NCI-H146 treated with DMSO at 0.1 percent for 48 hours (cell line): ENCODE data around the gene TMEM150A.
"Not testable (repeated sequence)": the region's sequence is repeated elsewhere in the genome, so short reads cannot be mapped to it uniquely, and the experiment has no call there.

ENCODE experiments used
- DNase-seq: peaks from one replicate; lab custom pipeline; 2025; ENCODE audit not compliant: unreplicated experiment; lab: John Stamatoyannopoulos, UW

TMEM150A gene

DNA sequence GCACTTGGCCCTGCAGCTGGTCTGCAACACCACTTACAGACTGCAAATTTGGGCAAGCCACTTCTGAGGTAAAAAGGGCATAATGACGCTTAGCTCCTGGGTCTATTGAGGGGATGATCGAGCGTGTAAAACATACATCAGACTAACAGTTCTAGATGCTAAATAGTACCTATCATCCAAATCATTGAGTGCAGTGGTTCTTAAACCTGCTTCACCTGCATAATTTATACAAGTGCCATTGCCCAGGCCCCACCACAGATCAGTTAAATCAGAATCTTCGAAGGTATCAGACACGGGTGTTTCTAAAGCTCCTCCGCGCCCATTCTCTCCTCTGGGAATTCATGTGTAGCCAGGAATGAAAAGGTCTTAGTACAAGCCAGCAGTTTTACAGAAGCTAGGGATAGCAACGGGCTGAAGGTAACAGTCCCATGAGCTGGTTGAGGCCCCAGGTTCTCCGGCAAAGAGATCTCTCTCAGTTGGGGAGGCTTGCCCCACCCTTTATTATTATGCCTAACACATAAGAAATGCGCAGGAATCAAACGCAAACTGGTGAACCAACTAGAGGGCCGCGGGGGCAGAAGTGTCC lies 7.7 kb downstream of the TMEM150A start:
- no peak for DNase-seq

DNA sequence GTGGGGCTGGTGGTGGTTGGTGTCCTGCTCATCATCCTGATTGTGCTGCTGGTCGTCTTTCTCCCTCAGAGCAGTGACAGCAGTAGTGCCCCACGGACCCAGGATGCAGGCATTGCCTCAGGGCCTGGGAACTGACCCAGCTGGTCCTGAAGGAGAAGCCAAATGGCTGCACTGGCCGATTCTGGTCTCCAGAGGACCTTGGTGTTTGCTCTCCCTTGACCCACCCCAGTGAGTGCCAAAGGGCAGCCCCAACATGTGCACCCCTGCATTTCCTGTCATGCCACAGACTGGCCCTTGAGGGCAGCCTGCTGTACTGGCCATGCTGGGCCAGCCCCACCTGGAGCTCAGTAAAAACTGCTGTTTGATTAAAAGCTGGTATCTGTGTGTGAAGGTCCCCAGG lies 9.5 kb downstream of the TMEM150A start:
- no peak for DNase-seq

DNA sequence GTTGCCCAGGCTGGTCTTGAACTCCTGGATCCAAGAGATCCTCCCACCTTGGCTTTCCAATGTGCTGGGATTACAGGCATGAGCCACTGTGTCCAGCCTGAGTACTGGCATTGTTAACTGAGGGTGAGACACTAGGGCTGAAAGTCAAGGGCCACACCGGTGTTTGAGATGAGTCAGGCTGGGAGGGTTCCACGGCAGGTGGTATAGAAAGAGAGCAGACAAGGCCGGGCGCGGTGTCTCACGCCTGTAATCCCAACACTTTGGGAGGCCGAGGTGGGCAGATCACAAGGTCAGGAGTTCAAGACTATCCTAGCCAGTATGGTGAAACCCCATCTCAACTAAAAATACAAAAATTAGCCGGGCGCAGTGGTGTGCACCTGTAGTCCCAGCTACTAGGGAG lies 10.2 kb downstream of the TMEM150A start:
- not testable (repeated sequence) for DNase-seq

DNA sequence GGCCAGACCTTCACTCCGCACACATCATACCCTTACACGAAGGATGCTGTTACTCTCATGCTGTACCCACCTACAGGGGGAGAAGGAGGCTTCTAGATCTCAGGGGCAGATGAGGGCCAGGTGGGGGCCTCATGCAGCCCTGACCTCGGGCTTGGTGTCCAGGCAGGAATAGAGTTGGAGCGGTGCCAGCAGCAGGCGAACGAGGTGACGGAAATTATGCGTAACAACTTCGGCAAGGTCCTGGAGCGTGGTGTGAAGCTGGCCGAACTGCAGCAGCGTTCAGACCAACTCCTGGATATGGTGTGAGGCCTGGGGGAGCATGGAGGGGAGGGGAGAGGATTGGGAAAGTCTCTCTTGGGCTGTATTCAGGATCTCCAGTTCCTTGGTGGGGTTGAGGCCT lies 10.9 kb downstream of the TMEM150A start:
- no peak for DNase-seq

DNA sequence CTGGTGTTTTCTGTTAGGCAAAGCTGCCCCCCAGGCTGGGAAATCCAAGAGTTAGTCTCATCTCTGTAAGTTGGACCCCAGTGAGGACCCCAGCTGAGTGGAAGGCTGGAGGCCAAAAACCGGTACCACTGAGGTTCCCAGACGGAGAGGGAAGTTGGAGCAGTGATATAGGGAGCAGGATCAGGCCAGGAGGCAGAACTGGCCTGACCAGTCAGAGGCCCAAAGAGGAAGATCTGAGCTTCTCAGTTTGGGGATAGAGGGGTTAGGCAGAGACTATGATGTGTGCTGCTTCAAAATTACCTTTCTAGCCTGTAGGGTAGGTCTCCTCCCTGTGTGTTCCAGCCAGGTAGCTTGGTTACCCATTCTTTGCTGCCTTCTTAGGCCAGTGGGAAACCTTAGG lies 11.5 kb downstream of the TMEM150A start:
- DNase-seq = no peak

DNA sequence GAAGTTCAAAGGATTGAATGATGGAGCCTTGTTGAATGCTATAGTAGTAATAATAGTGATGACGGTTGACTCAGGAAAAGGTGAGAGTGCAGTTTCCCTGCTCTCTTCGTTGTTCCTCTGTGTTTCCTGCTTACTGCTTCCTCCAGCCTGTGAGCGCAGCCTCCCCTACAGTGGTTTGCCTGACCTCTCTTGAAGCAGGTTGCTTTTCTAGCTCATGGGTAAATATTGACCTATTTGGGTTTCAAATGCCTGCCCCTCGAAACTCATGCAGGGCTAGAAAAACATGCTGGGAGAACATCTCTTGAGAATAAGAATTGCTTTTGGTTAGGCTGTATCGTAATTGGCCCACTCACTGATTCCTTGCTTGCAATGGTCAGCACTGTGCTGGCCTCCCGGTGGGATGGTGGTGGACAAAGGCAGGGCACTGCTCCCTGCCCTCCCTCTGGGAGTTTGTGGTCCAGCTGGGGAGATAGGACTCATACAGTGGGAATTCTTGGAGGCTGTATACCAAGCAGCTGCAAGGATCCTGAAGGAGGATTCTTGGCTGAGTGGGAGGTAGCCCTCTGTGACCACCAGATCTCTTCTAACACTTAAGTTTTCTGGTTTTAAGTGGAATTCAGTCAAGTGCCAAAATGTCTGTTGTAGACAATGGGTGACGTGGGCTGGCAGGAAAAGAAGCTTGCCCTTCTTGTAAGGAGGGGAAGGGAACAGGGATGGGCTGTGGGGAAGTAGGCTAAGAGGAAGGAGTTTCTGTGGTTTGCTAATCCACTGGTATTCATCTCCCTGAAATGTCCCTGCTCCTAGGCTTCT lies 12.3 kb downstream of the TMEM150A start:
- peak; percentile 57 for DNase-seq

DNA sequence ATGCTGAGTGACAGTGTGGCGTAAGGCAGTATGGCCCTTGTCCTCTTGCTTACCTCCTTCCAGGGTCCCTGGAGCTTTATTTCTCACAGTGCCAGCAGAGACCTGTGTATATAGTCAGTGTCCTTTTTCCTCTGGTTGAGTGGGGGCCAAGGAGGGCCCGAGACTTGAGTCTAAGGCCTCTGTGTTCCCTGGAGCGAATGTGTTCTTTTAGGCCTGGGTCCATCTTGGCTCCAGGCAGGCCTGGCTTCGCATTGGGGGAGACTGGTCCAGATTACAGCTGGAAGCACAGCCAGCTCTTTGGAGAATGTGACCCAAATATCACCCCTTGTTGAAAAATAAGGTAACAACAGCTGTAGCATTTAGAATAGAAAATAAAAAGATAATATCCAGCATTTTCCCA lies 13.3 kb downstream of the TMEM150A start:
- DNase-seq = no peak

DNA sequence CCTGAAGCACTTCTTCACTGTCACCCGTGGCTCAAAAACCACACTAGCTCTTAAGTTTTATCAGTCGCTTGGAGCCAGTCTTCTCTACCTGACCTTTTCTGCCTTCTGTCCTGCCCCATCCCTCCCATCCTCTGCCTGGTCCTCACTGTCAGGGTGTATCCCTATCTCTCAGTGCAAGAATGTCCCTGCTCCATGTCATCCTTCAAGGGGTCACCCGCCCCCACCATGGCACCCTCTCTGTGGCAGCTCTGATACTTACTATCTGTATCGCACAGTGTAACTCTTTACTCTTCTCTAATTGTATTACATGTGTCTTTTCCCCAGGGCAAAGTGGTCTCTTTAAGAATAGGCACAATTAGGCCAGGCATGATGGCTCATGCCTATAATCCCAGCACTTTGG lies 13.9 kb downstream of the TMEM150A start:
- DNase-seq = no peak

DNA sequence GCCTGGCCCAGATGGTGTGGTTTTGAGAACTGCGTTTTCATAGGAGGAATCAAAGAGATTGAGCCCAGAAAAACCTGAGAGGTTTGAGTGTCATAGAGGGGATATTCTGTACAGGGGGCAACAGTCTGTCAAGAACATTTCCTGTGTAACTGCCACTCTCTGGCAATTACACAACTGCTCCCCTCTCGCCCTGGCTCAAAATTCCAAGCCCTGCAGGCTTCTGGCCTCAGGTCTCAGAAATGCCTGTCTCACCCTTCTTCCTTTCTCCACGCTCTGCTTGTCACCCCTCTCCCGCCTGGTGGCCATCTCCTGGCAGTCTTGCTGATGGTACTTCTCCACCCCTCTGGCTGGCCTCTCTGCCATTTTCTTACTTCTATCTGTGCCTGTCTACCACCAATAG lies 14.3 kb downstream of the TMEM150A start:
- DNase-seq = no peak

DNA sequence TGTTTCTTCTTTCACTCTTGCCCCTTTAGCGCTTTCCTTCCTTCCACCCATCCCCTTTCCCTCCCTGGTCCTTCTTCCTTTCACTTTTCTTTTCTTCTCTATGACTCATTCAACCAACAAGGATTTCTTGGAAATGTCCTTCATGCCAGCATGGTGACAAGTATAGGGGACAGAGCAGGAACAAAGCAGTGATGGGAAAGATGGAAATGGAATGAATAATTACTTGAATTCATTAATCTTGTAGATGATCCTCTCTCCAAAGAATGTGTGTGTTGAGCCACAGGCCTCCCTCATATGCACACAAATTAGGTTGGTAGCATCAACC lies 16.8 kb downstream of the TMEM150A start:
- no peak for DNase-seq

DNA sequence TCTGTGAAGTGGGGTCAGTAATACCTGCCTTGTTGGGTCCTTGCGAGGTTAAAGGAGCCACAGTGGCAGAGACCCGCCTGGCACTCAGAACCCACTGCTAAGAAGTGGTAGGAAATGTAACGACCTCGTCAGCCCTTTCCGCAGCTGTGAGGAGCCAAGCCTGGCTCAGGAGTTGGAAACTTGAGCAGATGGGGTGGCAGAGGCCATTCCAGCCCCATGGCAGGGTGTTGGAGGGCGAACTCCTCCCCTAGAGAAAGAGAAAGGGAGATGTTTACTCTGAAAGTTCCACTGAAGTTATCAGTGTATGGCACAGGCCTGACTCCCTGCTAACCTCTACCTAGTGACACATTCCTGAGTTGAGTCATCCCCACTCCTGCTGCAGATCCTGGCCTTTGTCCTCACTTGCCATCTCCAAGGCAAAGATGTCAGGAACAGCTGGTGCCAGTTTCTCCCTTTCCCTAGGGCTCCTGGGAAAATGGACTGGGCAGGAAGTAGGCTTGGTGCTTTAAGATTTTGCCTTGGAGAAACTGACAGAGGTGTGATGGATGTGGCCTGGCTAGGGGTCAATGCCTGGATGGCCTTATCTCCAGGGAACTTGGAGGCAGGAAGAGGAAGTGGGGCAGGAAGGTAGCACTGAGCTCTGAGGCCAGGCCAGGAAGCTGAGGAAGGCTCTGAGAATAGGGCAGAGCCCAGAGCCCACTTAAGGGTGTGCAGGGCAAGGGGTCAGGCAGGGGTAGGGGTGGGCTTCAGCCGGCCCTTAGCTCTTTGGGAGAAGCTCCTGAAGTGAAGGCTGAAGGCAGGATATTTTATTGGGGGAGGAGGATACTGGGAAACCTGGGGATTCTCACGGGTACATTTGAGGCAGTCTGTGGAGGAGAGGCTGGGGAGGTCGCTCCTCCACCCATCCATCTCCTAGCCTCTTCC lies 17.4 kb downstream of the TMEM150A start:
- DNase-seq = no peak

DNA sequence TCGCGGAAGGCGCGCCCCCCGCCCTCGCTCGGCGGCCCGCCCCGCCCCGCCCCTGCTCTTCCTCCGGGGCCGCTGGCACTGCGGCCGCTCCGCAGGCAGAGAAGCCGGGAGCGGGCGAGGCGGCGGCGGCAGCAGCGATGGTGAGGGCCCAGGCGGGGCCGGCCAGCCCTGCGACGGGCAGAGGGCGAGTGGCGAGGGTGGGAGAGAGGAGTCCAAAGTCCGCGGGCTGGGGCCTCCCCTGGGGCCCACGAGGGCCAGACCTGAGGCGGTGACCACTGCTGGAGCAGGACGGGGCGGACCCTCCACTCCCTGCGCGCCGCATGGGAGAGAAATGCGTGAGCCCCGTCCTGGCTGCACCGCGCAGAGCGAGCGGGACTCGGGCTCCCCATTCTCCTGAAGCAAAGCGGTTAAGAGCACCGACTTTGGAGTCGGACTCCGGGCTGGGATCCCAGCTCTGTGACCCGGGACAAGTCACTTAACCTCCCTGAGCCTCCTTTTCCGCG lies 18.1 kb downstream of the TMEM150A start, which contains the start of gene VAMP5:
Gene VAMP5, plus strand, starts transcription at position 78 of the 503 bp plus-strand sequence. Its CDS starts 60 bp downstream, at position 138.
- DNase-seq = no peak

DNA sequence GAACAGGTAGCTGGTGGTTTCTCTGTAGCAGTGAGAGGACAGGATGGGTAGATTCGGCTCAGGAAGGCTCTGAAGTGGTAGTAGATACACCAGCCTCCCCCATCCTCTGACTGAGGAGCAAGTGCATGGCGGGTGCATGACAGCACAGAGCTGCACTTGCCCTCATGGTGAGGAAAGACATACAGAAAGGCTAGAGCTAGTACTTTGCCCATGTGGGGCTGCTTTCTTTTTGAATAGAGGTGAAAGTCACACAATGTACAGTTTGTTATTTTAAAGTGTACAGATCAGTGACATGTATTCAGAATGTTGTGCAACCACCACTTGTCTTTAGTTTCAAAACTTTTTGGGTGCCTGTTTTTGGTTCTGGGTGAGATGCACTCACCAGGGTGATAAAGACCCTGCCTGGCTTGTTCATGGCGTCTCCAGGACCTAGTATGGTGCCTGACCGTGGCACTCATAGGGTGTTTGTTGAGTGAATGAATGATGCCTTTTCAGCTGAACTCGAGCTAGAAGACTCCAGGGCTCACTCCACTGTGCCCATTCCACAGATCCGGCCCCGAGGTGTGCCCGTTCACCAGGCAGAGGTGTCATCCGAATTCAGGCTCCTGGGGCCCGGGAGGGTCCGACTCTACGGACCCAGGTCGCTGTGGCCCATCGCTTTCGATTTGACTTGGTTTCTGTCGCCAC lies 18.7 kb downstream of the TMEM150A start:
- no peak for DNase-seq

DNA sequence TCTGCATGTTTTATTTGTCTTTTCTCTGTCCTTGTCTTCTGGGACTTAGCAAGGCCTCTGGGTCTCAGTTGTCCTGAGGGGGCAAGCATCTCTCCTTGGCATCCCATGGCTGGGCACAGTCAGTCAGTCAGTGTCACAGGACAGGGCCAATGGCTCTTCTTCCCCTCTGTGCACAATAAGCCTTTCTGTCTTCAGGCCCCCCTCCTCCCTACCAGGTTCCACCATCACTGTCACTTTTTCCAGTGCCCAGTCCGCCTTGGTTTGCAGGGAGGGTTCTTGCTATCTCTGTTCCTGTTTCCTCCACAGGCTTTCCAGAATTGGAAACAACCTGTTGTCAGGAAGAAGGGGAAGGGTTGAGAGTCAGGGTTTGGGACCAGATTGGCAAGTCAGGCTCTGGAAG lies 20.0 kb downstream of the TMEM150A start:
- DNase-seq = no peak

DNA sequence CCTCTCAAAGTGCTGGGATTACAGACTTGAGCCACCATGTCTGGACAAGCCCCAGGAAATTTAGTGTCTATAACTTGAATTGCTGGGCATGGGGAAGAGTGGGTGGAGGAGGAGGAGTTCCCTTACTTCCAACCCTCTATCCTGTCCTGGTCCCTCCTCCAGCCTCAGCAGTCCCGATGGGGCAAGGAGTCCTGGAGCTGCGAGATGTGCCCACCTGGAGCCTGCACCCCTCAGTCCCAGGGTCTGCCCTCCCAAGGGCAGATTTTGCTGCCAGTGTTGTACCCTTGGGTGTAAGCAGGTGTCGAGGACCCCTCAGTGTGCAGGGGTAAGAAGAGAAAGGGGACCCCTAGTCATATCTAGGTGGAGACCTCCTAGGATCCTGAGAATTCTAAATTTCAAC lies 22.3 kb downstream of the TMEM150A start:
- no peak for DNase-seq

DNA sequence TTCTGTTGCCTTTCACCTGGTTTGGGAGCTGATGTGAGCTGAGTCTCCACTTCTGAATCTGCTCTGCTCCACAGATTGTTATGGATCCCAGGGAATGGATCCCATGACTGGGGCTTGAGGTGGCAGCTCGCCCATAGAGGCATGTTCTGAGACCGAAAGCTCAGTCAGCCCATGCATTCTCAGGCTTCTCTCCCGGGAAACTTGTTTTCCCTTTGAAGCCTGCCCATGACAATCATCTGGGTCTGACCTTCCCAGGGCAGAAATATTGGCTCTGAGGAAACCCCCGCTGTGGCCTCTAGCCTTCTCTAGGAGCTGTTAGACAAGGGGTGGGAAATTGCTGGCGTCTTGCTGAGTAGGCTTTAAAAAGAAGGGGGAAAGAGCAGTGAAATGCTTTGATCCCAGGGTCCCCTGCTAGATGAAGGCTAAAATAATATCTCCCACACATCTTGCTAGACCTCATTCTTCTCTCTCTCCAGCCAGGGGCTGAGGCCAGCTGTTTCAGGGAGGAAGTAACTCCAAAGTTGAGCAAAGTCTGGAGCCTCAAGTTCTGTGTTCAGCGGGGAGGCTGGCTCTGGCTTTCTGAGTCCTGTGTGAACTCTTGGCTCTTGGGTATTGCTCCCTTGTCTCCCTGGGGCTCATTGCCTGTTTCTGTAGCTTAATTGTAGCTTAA lies 23.1 kb downstream of the TMEM150A start:
- DNase-seq = no peak

DNA sequence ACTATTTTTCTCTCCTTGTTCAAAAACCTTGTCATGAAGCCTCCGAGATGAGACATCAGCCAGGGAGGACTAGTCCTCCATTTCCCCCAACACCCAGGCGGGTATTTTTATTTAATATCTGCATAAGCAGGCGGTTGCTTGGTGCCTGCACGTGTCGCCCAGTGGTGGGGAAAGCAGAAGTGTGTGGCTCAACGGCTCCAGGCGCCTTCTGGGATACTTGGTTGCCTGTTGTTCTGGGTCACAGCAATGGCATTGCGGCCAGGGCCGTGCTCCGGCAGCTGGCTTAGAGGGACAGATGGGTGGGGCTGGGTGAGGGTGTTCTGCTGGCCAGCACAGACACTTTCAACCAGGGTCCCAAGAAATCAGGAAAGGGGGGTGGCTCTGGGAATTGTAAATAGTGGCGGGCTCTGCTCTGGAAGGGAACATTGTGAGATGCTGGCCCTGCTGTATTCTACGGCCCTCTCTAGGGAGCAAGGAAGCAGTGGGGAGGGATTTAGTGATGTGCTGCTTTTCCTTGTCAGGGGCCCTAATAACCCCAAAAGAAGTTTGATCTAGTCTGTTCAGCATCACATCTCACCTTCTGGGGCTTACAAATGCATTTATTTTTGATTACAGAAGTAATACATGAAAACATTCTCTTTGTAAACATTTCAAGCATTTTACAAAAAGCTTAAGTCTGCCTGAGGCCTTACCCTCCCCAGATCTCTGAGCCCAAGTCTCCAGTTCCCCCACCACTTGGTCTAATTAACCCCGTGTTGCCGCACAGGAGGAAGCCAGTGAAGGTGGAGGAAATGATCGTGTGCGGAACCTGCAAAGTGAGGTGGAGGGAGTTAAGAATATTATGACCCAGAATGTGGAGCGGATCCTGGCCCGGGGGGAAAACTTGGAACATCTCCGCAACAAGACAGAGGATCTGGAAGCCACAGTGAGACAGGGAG lies 24.0 kb downstream of the TMEM150A start:
- no peak for DNase-seq

DNA sequence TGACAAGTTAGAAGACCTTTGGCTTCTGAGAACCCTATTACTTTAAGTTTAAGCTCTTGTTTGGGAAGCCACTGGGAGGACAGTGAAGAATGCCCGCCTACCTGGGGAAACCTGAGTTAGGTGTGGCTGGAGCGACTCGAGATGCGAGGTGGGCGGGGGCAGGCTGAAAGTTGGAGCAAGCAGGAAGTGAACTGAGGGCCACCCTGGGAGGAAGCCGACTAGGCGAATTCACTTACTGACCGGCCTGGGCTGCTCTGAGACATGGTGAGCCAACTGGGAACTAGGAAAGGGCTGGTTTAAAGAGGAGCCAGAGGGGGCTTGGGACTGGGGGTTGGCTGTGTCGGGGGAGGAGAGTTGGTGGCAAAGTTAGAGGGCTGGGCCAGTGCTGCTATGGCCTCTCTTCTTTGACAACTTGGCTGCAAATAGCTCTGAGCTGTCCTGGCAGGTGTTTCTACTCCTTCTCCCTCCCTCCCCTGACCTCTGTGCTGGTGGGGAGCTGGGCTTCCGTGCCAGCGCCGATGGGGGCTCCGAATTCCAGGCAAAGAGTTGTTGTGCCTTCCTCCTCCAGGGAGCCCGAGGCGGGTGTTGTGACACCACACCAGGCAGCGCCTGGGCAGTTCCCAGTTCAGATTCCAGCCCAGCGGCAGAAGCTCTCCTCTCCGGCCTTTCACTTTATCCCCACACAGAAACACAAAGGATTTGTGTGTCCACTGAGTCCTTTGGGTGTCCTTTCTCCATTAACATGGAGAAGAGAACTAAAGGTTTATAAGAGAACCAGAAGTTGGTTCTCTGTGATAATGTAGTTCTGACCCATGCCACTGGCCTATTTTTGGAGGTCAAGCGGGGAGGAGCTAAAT lies 24.9 kb downstream of the TMEM150A start, which contains the start of gene VAMP8:
Gene VAMP8, plus strand, starts transcription at position 201 of the 857 bp plus-strand sequence. Its CDS starts 61 bp downstream, at position 262.
- DNase-seq = peak; percentile 45
